ENCODE measurements around the gene HMCN1.

DNA sequence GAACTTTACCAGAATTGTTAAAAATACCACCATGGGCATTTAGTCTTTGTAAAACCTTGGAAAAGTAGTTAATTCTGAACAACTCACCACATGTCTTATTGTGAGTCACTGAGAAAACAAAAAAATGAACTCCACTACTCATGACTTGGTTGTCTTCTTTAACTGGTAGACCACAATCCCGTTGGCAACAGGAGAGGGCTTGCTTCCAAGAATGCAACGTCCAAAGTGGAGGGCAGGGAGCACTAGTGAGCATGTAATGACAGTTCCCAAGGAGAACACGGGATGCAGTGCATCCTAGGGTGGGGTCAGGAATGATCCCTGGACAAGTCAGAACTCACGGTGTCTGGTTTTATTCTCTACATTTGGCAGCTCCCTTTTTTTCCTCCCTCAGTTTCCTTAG, 15.2 kb upstream of the HMCN1 start:
- TF ChIP-seq POLR2A (IDR thresholded peaks at IDR 0.05), result no peak
- TF ChIP-seq, protein P1, sequence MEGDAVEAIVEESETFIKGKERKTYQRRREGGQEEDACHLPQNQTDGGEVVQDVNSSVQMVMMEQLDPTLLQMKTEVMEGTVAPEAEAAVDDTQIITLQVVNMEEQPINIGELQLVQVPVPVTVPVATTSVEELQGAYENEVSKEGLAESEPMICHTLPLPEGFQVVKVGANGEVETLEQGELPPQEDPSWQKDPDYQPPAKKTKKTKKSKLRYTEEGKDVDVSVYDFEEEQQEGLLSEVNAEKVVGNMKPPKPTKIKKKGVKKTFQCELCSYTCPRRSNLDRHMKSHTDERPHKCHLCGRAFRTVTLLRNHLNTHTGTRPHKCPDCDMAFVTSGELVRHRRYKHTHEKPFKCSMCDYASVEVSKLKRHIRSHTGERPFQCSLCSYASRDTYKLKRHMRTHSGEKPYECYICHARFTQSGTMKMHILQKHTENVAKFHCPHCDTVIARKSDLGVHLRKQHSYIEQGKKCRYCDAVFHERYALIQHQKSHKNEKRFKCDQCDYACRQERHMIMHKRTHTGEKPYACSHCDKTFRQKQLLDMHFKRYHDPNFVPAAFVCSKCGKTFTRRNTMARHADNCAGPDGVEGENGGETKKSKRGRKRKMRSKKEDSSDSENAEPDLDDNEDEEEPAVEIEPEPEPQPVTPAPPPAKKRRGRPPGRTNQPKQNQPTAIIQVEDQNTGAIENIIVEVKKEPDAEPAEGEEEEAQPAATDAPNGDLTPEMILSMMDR (IDR thresholded peaks at IDR 0.05), result no peak

Measured in adrenal gland (tissue), 5 donors.